CD4-positive, alpha-beta T cell treated with Interferon gamma for 1 hour (primary cell): Measurements from ENCODE around the gene S100Z.
"Not testable (repeated sequence)": the region's sequence is repeated elsewhere in the genome, so short reads cannot be mapped to it uniquely, and the experiment has no call there.

ENCODE experiments used
- DNase-seq: peaks from one replicate; pipeline ENCODE4 v3.0.0-alpha.2; 2020

The S100Z gene

DNA sequence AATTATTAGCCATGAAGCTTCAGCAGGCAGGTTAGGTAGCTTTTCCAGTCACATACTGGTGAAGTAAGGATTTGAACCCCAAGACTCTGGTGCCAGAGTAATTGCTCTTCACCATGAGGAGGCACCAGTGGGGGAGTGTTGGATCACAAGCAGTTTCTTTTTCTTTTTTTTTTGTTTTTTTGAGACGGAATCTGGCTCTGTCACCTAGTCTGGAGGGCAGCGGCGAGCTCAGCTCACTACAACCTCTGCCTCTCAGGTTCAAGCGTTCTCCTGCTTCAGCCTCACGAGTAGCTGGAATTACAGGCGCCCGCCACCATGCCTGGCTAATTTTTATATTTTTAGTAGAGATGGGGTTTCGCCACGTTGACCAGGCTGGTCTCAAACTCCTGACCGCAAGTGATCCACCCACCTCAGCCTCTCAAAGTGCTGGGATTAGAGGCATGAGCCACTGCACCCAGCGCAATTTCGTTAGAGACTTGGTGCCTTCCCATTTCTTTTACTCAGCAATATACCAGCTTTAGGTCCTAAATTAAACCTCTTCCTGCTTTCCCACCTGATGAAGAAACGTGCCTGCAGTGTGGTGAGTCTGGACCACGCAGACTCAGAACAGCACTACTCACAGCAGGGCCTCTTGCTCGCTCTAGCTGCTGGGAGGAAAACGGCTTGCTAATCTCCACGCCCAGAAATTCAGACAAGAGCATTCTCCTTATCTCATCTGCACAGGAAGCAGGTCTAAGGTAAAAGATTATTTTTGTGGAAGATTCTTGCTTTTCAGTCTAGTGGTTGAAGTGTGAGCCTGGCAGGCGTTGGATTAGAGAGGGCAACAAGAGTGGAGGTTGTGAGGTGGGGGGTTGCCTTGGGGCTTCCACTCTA is at the start of gene S100Z:
TSS of gene S100Z (plus strand) at position 596 of the 873 bp plus-strand sequence. CDS start 25,346 bp downstream, outside the sequence.
- DNase-seq: peak; percentile 41

GRCh38 chr5:76800579-76800978 is 49.2 kb upstream of the S100Z start:
- DNase-seq: no peak

- DNase-seq: no peak
These were observed 48.5 kb upstream of the S100Z start for GRCh38 chr5:76801159-76801802.

- DNase-seq: no peak
These were observed 48.0 kb upstream of the S100Z start for GRCh38 chr5:76801803-76802195.

DNA sequence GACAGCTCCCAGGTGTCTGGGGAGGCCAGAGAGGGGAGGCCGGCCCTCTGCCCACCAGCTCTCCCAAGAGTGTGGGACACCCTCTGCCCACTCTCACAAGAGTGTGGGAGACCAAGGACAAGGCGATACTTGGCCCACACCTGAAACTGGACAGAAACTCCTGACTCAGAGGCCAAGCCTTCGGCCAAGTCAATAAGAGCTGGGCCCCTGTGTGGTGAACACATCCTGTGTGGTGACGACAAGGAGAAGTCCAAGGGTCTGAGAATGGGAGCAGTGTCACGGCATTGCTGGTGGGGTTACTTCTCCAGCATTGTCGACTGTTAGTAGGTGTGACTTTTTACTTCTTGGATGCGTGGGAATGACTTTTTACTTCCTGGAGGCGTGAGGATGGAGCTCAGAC is 45.5 kb upstream of the S100Z start:
- DNase-seq: no peak

DNA sequence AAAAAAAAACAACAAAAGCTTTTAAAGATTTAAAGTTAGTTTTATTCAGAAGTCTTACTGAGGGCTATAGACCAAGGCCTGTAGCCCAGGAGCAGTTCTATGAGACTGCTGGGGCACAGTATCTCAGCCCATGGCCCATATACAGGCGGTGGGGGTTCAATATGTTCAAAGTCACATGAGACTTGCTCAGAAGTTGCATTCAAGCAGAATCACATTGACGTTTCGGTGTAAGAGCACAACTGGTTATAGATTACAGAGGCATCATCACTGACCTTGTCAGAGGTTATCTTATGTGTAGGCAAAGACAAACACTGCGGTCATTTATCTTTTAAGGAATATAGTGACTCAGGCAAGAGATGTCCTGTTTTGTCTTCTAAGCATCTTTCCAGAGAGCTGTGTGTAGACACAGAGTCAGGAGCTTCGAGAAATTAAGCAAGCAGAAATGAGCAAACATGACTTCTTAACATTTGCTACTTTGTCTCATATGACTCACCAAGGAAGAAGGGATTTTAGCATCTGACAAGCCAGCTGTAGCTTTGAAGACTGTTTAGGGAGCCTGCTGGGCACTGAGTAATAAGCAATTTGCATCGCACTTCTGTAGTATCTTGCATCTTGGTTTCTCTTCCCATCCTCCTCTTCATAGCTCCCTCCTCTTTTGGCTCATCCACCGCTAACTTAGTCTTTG is 43.9 kb upstream of the S100Z start:
- no peak for DNase-seq

- DNase-seq: no peak
These were observed 42.5 kb upstream of the S100Z start for GRCh38 chr5:76807296-76807695.

DNA sequence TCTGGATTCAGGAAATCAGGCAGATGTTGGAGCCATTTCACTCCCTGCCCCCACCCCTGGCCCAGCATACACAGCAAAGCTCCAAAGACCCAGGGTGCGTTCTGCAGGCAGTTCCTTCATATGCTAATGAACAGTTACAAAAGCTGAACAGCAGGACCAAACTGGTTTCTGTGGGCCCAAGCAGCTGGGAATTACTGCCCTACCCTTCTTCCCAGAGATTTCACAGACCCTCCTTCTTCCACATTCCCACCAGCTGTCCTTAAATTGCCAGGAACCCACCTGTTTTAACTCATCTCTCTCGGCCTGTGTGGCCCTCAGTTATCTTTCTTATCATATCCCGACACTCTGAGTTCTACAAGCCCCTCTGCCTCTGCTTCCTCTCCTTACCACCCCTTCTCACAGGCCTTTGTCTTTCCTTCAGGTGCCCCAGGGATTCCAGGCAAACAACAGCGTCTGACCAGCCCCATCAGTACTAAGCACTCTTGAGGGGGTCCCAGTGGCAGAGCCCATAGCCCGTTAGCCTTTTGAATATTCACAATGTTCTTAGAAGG is 41.6 kb upstream of the S100Z start:
- DNase-seq: no peak

- no peak for DNase-seq
These were observed 40.7 kb upstream of the S100Z start for GRCh38 chr5:76809141-76809540.

DNA sequence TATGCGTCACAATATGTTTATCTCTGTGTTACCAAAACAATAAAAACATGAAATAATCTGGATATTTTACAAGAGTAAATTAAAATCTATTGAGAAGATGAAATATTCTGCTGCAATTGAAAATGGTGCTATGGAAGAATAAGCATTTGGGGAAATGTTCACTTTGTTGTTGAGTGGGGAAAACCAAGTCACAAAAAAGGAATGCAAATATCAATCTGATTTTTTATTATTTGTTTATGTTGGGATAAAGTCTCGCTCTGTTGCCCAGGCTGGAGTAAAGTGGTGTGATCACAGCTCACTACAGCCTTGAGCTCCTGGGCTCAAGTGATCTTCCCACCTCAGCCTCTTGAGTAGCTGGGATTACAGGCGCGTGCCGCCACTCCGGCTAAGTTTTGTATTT is 39.6 kb upstream of the S100Z start:
- DNase-seq: no peak

DNA sequence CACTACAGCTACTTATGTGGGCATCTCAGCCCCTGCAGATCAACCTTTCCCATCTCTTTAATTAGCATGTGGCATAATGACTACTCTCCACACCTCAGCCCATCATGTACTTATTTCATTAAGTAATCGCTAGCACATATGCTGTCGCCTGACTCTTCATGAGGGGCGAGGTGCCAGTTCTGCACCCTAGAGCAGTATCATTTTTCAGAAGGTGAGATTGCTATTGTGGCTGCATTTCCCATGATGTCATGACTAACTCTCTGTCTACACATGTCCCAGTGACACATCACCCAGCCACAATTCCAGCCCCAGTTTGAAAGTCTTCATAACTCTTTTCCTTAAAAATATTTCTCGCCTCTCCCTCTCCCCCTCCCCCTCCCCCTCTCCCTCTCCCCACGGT is 38.6 kb upstream of the S100Z start:
- DNase-seq: no peak

- not testable (repeated sequence) for DNase-seq
These were observed 37.6 kb upstream of the S100Z start for GRCh38 chr5:76812209-76812608.

DNA sequence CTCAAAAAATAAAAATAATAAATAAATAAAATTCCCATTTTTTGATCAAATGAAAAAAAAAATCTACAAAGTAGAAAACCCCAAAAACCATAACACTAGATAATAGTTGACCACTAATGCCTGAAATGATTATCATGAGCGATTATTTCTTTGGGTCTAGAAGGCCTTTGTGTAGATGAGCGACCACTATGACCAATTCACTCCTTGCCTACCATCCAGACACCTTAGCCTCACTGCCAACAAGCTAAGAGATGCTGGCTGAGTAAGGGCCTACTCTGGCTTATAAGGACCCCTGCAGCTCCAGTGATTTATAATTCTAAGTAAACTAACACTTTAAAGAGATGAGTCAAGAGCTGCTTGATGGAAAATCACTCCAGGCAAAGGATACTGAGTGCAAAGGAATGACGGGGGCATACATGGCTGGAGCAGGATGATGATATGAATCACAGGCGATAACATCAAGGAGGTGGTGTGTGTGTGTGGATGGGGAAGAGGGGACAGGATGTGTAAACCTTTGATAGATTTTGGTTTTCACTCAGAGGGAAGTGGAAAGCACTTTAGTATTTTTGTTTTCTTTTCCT is 35.7 kb upstream of the S100Z start:
- no peak for DNase-seq

GRCh38 chr5:76816110-76816831 is 33.5 kb upstream of the S100Z start:
- no peak for DNase-seq

- DNase-seq: peak; percentile 11
These were observed 30.7 kb upstream of the S100Z start, which contains the start of gene F2RL1 for GRCh38 chr5:76818844-76819831. F2RL1 (plus strand) TSS chr5:76819030; CDS start chr5:76819183, 153 bp downstream.

DNA sequence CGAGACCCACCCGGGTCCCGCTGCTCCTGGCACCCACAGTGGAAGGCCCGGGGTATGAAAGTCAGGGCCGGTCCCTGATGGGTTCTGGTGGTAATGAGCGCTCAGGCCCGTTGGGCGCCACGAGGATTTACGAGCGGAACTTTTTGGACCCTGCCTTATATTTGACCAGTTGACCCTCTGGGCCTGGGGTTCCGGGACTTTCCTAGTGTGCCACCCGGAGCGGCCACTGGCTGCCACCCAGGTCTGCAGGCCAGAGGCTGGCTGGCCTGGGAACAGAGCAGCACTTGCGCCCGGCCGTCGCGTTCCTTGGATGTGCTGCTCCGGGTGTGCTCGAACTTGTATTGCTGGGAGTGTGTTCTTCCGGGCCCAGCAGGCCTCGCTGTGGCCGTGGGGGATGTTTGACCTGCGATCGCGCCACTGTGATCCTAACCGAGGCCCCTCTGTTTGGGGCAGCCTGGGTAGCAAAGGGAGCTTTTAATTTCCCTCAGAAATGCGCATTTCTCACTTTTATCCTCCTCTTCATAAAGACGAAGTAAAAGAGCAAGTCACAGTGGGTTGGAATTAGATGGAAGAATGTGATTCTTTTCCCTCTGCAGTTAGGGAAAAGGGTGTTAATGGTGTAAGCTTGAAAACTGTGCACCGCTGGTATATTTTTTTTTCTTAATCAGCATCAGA is 29.8 kb upstream of the S100Z start:
- DNase-seq: no peak

DNA sequence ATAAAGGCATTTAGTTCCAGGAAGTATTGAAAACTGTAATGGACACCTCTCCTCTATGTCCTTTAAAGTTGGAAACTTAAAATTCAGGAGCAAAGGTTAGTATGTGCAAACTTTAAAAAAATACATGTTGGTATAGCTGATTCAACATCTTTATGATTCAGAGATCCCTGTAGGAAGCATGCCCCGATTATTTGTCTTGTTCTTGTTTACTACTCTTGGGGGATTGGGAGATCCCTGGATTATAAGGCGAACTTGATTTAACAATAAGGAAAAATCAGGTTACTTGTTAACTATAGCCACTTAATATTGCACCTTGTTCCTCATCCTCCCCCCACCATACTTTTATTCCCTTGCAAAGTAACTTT is 29.3 kb upstream of the S100Z start:
- no peak for DNase-seq

GRCh38 chr5:76821136-76821535 is 28.7 kb upstream of the S100Z start:
- DNase-seq: no peak

GRCh38 chr5:76822105-76822731 is 27.6 kb upstream of the S100Z start:
- DNase-seq: not testable (repeated sequence)

GRCh38 chr5:76826416-76826815 is 23.4 kb upstream of the S100Z start:
- DNase-seq: not testable (repeated sequence)
